Measurements from ENCODE around the gene TMEM132C.

Gene TMEM132C

DNA sequence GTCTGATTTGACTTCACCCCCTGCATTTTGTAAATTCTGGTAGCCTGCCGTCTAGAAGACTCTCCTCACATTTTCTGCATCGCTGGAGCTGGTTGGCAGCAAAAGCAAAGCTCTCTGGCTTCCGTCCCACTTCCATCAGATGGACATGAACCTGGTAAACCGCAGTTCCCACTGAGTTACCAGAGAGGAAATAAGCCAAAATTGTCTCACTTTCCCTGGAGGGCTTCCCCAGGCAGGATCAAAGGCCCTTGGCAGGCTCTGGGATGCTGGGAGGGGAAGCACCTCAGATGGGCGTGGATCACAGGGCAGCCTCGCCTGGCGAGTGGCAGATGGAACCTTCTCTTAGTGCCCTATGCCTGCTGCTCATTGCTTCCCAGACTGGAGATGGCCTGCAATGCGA is 243.5 kb downstream of the TMEM132C start:
- no peak overlapping the region for H3K4me3 ChIP-seq (replicated peaks; ENCODE audit: low read depth, low read length)
- DNase-seq (ENCODE audit: extremely low read depth, low read depth): no peak
- no peak for TF ChIP-seq CTCF (IDR thresholded peaks at IDR 0.05; ENCODE audit: low read depth, low read length, missing control alignments)

- no peak overlapping the region for H3K4me3 ChIP-seq (replicated peaks; ENCODE audit: low read depth, low read length)
- no peak for DNase-seq (ENCODE audit: extremely low read depth, low read depth)
- no peak for TF ChIP-seq CTCF (IDR thresholded peaks at IDR 0.05; ENCODE audit: low read depth, low read length, missing control alignments)
Observed at GRCh38 chr12:128513331-128513730, 246.4 kb downstream of the TMEM132C start.

DNA sequence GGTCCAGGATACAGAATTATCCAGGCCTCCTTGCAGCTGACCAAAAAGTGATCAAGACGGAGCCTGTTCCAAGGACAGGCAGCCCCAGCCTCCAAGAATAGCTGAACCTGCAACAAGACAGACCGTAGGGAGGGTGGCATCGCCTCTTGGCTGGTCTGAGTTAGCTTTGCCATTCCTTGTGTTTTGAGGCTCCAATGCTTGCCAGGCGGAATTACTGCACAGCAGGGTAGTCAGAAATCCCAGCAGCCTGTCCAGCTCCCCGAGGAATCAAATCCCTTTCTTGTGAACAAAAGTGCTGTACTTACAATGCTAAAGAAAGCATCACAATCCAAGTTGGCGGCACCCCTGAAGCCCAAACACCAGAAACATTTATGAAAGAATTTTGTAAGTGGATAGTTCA is 246.9 kb downstream of the TMEM132C start:
- no peak for TF ChIP-seq CTCF (IDR thresholded peaks at IDR 0.05; ENCODE audit: low read depth, low read length, missing control alignments)
- no peak for DNase-seq (ENCODE audit: extremely low read depth, low read depth)

DNA sequence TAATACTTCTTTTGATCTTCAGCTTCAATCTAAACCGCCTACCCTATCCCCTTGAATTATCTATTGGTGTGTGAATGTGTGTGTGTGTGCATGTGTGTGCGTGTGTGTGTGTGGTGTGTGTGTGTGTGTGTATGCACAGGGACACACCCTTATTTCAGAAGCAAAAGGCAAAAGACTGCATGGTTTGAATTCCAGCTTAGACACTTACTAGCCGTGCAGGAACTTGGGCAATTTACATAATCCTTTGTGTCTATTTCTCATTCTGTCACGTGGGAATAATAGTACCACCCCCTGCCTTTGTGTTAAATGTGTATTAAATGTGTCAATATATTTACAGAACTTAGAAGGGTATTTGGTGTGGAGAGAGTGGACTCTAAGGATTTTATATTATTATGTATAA is 251.7 kb downstream of the TMEM132C start:
- no peak for TF ChIP-seq CTCF (IDR thresholded peaks at IDR 0.05; ENCODE audit: low read depth, low read length, missing control alignments)

More for the DNA sequence above, 246.9 kb downstream of the TMEM132C start:
- no peak overlapping the region for H3K4me3 ChIP-seq (replicated peaks; ENCODE audit: low read depth, low read length)

DNA sequence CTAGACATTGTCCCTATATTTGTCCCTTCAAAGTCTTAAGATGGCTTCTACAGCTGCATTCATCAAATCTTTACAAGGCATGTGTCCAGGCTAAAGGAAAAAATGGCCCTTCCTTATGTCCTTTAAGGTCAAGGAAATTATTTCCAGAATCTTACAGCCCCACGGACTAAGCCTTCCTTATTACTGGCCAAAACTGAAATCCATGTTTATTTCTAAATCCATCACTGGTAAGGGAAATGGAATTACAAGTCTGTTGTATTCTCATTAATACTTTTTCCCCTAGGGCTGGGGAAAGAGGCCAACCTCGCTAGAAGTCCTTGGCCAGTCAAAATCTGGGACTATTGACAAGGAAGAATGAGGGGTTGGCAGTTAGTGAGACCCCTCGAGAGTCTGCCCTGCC is 252.5 kb downstream of the TMEM132C start:
- no peak overlapping the region for H3K4me3 ChIP-seq (replicated peaks; ENCODE audit: low read depth, low read length)
- DNase-seq (ENCODE audit: extremely low read depth, low read depth): no peak
- TF ChIP-seq CTCF (IDR thresholded peaks at IDR 0.05; ENCODE audit: low read depth, low read length, missing control alignments): no peak

More for the DNA sequence above, 251.7 kb downstream of the TMEM132C start:
- no peak overlapping the region for H3K4me3 ChIP-seq (replicated peaks; ENCODE audit: low read depth, low read length)
- no peak for DNase-seq (ENCODE audit: extremely low read depth, low read depth)

DNA sequence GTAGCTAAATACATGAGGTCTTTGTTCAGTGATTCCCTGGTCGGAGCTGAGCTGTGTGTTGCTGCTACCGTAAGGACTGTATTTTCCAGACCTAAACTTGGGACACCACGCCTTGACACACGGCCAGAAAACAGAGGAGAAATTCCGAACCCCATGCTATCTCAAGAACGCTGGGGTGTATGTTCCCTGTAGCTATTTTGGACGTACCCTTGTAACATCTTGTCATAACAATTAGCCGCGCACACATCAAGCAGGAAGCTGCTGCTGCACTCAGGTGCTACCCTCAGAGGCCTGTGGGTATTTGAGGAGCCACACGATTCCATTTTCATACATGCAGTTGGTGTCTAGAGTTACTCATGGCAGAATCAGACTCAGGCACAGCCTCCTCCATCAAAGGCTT is 255.0 kb downstream of the TMEM132C start:
- no peak overlapping the region for H3K4me3 ChIP-seq (replicated peaks; ENCODE audit: low read depth, low read length)
- TF ChIP-seq CTCF (IDR thresholded peaks at IDR 0.05; ENCODE audit: low read depth, low read length, missing control alignments): no peak
- DNase-seq (ENCODE audit: extremely low read depth, low read depth): no peak

- DNase-seq (ENCODE audit: extremely low read depth, low read depth): no peak
- no peak overlapping the region for H3K4me3 ChIP-seq (replicated peaks; ENCODE audit: low read depth, low read length)
- no peak for TF ChIP-seq CTCF (IDR thresholded peaks at IDR 0.05; ENCODE audit: low read depth, low read length, missing control alignments)
Observed at GRCh38 chr12:128524439-128524838, 257.5 kb downstream of the TMEM132C start.

Measured in HFF-Myc (cell line).